Stimulated activated CD8-positive, alpha-beta memory T cell treated with anti-CD3 and anti-CD28 coated beads, Interleukin-4, amount 100 ng/mL, for 24 hours (primary cell): ENCODE results near the gene ZDHHC4.
A peak's percentile ranks its signal among the peaks of the same experiment; 100 is the strongest.

ENCODE experiments used
- DNase-seq: peaks from one replicate; pipeline ENCODE4 v3.0.0-alpha.2; 2020; ENCODE audit warnings: low read depth

ZDHHC4 gene

GRCh38 chr7:6636741-6637543, 59.7 kb downstream of the ZDHHC4 start, which contains the start of gene ZNF316:
Gene ZNF316, plus strand, starts transcription at chr7:6637318. Its CDS starts 5,092 bp downstream, at chr7:6642410.
- DNase-seq: peak; percentile 44

GRCh38 chr7:6637544-6638229, 60.4 kb downstream of the ZDHHC4 start:
- peak; percentile 65 for DNase-seq
